K562 (cell line): Measurements from ENCODE around the gene UBE2N. TPM values are rescaled to one million over a fixed set of nuclear protein-coding genes. Genes with fewer than 3 reads are reported as not detected.

Experiments used
- AFF1 ChIP-seq, 2 experiments: fragments of 450-650 bp; IDR thresholded peaks; 2 replicates each; pipeline ENCODE4 v1.6.1; 2018; ENCODE audit warnings: mild to moderate bottlenecking in 2 of 2, low read depth in 1 of 2; ENCODE audit not compliant: partially characterized antibody in 2 of 2
- CHD1 ChIP-seq: fragments of 200-600 bp; sonication (generic); IDR thresholded peaks from one replicate; pipeline ENCODE4 v1.6.1; 2012; ENCODE audit warnings: mild to moderate bottlenecking, moderate library complexity, low read length, inconsistent platforms
- ETV6 ChIP-seq, 3 experiments: fragments of 150-350 bp in 1 of 3; sonication (generic) in 1 of 3; formaldehyde crosslinking in 1 of 3; IDR thresholded peaks; 2 replicates each; pipeline versions ENCODE4 v1.6.1 to v1.8.0; 2014 to 2022; ENCODE audit warnings: borderline replicate concordance in 2 of 3, low read depth in 2 of 3, antibody characterized with exemption in 1 of 3, low read length in 1 of 3, mild to moderate bottlenecking in 1 of 3, missing genetic modification reagents in 1 of 3
- FOS ChIP-seq: IDR thresholded peaks from 3 replicates; pipeline ENCODE4 v1.6.1; 2011; ENCODE audit not compliant: insufficient read length; ENCODE audit errors: extremely low read depth
- GTF2E2 ChIP-seq: fragments of 200-800 bp; sonication (Bioruptor generic); IDR thresholded peaks from 2 replicates; pipeline ENCODE4 v1.6.1; 2016; ENCODE audit warnings: missing genetic modification characterization, missing compliant biosample characterization
- JUNB ChIP-seq: fragments of 450-650 bp; formaldehyde crosslinking; conservative IDR thresholded peaks from 2 replicates; pipeline ENCODE4 v1.4.0; 2020; ENCODE audit warnings: mild to moderate bottlenecking
- MAZ ChIP-seq, 2 experiments: fragments of 450-650 bp in 1 of 2; sonication (generic) in 1 of 2; formaldehyde crosslinking; IDR thresholded peaks in 1 of 2; conservative IDR thresholded peaks in 1 of 2; 2 replicates each; pipeline versions ENCODE4 v1.4.0 to v1.5.0; 2020; ENCODE audit warnings: mild to moderate bottlenecking in 1 of 2, missing genetic modification reagents in 1 of 2
- NR2C1 ChIP-seq, 2 experiments: fragments of 450-650 bp; IDR thresholded peaks; 2 replicates each; pipeline ENCODE4 v1.6.1; 2017; ENCODE audit warnings: mild to moderate bottlenecking in 2 of 2, antibody characterized with exemption in 1 of 2, inconsistent platforms in 1 of 2, missing compliant biosample characterization in 1 of 2, missing genetic modification characterization in 1 of 2
- NUFIP1 ChIP-seq: fragments of 450-650 bp; IDR thresholded peaks from 2 replicates; pipeline ENCODE4 v1.6.1; 2018; ENCODE audit not compliant: partially characterized antibody
- PHF21A ChIP-seq: fragments of 450-650 bp; IDR thresholded peaks from 2 replicates; pipeline ENCODE4 v1.6.1; 2017; ENCODE audit warnings: low read depth, borderline replicate concordance
- POLR2H ChIP-seq: IDR thresholded peaks from 2 replicates; pipeline ENCODE4 v1.6.1; 2016; ENCODE audit warnings: missing genetic modification characterization, low read depth, mild to moderate bottlenecking, control low read depth, missing compliant biosample characterization, moderate library complexity
- RAD51 ChIP-seq: fragments of 450-650 bp; IDR thresholded peaks from 2 replicates; pipeline ENCODE4 v1.7.1; 2016; ENCODE audit warnings: low read depth, mild to moderate bottlenecking, borderline replicate concordance
- TCF3 ChIP-seq: sonication (generic); formaldehyde crosslinking; IDR thresholded peaks from 2 replicates; pipeline ENCODE4 v1.4.0; 2020; ENCODE audit warnings: mild to moderate bottlenecking, missing genetic modification reagents
- TFAP4 ChIP-seq: sonication (generic); formaldehyde crosslinking; IDR thresholded peaks from 2 replicates; pipeline ENCODE4 v1.8.0; 2022; ENCODE audit warnings: missing genetic modification reagents, mild to moderate bottlenecking, moderate library complexity, borderline replicate concordance
- TOE1 ChIP-seq, 2 experiments: fragments of 450-650 bp in 1 of 2; sonication (generic) in 1 of 2; formaldehyde crosslinking in 1 of 2; IDR thresholded peaks; 2 replicates each; pipeline versions ENCODE4 v1.7.1 to v1.8.0; 2016 to 2022; ENCODE audit warnings: borderline replicate concordance in 2 of 2, mild to moderate bottlenecking in 2 of 2, antibody characterized with exemption in 1 of 2, inconsistent platforms in 1 of 2, low read depth in 1 of 2, missing genetic modification reagents in 1 of 2, moderate library complexity in 1 of 2
- XRCC4 ChIP-seq: IDR thresholded peaks from one replicate; pipeline ENCODE4 v1.6.1; 2011; ENCODE audit not compliant: insufficient read depth, insufficient read length; ENCODE audit errors: extremely low read depth
- ZKSCAN3 ChIP-seq: fragments of 250-450 bp; sonication (Bioruptor Pico); IDR thresholded peaks from 2 replicates; pipeline ENCODE4 v1.4.0; 2020
- ZNF174 ChIP-seq: fragments of 250-450 bp; sonication (Bioruptor Pico); IDR thresholded peaks from 2 replicates; pipeline ENCODE4 v1.4.0; 2020; ENCODE audit warnings: mild to moderate bottlenecking
- ZNF282 ChIP-seq: sonication (generic); formaldehyde crosslinking; IDR thresholded peaks from 2 replicates; pipeline ENCODE4 v1.8.1; 2023; ENCODE audit warnings: missing genetic modification reagents
- polyA plus RNA-seq, 8 experiments: library from polyadenylated mRNA; depleted of rRNA in 4 of 8; stranded (reverse) in 5 of 8; unstranded in 3 of 8; fragments of >200 nt; fragmentation: Nextera tagmentation in 2 of 8; fragmentation: Illumina TruSeq in 1 of 8; extraction: Ambion mirVana in 2 of 8; extraction: Trizol in 1 of 8; gene quantifications; 2 replicates each; pipeline versions ENCODE4 v1.2.1 to v1.2.3, GENCODE V29; 2011 to 2014; ENCODE audit warnings: inconsistent platforms in 1 of 8, missing spikeins in 1 of 8
- total RNA-seq, 7 experiments: library from RNA; depleted of rRNA in 6 of 7; stranded (reverse); fragments of >200 nt in 6 of 7; fragmentation: Illumina TruSeq in 2 of 7; extraction: Trizol in 2 of 7; gene quantifications; 2 replicates each; pipeline versions ENCODE4 v1.2.1 to v1.2.3, GENCODE V29; 2011 to 2021; ENCODE audit warnings: low replicate concordance in 1 of 7
- TF ChIP-seq, protein P1 (sequence below): fragments of 450-650 bp; IDR thresholded peaks from 2 replicates; pipeline ENCODE4 v1.6.1; 2014; ENCODE audit warnings: low read depth, mild to moderate bottlenecking, moderate library complexity, borderline replicate concordance

The UBE2N gene
- total and polyA plus RNA-seq, 9 of the 15 experiments (the other 6 are each of a cell fraction or from before 2014, with no cell fraction given): 189 to 826 (median 260) TPM

DNA sequence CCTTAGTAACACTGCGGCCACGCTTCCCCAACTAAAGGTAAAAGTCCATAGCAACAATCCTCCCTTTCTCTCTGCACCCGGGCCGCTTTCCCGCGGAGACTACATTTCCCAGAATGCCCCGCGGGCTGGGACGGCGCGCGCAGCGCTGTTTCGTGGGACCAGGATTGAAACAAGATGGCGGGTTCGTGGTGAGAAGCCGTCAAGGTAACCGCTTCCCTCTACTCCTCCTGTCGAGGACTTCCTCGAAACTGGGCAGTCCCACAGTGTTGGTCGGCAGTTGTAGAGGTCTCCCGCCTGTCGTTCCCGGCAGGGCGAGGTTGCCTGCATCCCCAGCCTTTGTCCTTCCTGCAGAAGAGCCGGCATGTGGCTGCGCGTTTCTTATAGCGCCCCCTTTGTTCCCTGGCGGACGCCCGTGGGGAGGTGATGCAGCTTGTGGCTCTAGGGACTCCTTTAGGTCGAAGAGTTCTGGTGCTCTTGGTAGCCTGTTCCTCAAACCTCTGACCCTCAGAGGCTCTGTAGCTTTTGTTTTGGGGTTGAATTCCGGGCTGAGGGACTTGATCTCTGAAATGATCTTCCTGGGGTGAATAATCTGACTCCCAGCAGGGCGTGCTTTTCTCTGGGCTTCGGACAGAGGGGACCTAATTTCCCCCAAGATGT is 25.7 kb upstream of the UBE2N start, which contains the start of gene MRPL42 (continued):
- TF ChIP-seq TOE1 (IDR thresholded peaks at IDR 0.05; ENCODE audit: borderline replicate concordance): 0 out of 2 replicates have a peak, but pooled peaks have one; percentile 83
- no peak for TF ChIP-seq TOE1 (CRISPR knock-in tag; IDR thresholded peaks at IDR 0.05; ENCODE audit: borderline replicate concordance, low read depth)
- TF ChIP-seq ZKSCAN3 (CRISPR knock-in tag): no peak
- peak; percentile 19; the same call in 1 of the 2 replicates for TF ChIP-seq RAD51
- TF ChIP-seq ZNF174 (CRISPR knock-in tag): no peak
- TF ChIP-seq MAZ (CRISPR knock-in tag; conservative IDR thresholded peaks at IDR 0.05 in 1 of 2, IDR thresholded peaks at IDR 0.05 in 1 of 2): peak; percentile 71 to 93
- TF ChIP-seq AFF1 (IDR thresholded peaks at IDR 0.05; ENCODE audit: low read depth in 1 of 2, partially characterized antibody in 2 of 2): peak; percentile 64 to 85
- TF ChIP-seq CHD1: peak; percentile 55
- TF ChIP-seq JUNB (CRISPR knock-in tag): no peak
- no peak for TF ChIP-seq FOS
- TF ChIP-seq XRCC4: no peak
- no peak for TF ChIP-seq ETV6 (IDR thresholded peaks at IDR 0.05; ENCODE audit: borderline replicate concordance in 1 of 2, low read depth in 2 of 2, low read length in 1 of 2)
- TF ChIP-seq ETV6 (CRISPR knock-in tag; IDR thresholded peaks at IDR 0.05; ENCODE audit: borderline replicate concordance): no peak
- peak; percentile 17; the same call in 1 of the 2 replicates for TF ChIP-seq TCF3
- no peak for TF ChIP-seq PHF21A
- TF ChIP-seq GTF2E2 (tag): 0 out of 2 replicates have a peak, but pooled peaks have one; percentile 82
- TF ChIP-seq ZNF282 (CRISPR knock-in tag): no peak
- peak; percentile 79 for TF ChIP-seq POLR2H
- peak; percentile 83 for TF ChIP-seq TFAP4 (CRISPR knock-in tag)
- no peak for TF ChIP-seq NUFIP1
- peak; percentile 59 for TF ChIP-seq NR2C1 (IDR thresholded peaks at IDR 0.05)
- TF ChIP-seq NR2C1 (tag; IDR thresholded peaks at IDR 0.05): peak; percentile 55; the same call in 1 of the 2 replicates
- TF ChIP-seq, protein P1, sequence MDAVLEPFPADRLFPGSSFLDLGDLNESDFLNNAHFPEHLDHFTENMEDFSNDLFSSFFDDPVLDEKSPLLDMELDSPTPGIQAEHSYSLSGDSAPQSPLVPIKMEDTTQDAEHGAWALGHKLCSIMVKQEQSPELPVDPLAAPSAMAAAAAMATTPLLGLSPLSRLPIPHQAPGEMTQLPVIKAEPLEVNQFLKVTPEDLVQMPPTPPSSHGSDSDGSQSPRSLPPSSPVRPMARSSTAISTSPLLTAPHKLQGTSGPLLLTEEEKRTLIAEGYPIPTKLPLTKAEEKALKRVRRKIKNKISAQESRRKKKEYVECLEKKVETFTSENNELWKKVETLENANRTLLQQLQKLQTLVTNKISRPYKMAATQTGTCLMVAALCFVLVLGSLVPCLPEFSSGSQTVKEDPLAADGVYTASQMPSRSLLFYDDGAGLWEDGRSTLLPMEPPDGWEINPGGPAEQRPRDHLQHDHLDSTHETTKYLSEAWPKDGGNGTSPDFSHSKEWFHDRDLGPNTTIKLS: peak; percentile 89
